Measurements from ENCODE around the gene HDAC8.
"Not testable (repeated sequence)": the region's sequence is repeated elsewhere in the genome, so short reads cannot be mapped to it uniquely, and the experiment has no call there.

HDAC8 gene

DNA sequence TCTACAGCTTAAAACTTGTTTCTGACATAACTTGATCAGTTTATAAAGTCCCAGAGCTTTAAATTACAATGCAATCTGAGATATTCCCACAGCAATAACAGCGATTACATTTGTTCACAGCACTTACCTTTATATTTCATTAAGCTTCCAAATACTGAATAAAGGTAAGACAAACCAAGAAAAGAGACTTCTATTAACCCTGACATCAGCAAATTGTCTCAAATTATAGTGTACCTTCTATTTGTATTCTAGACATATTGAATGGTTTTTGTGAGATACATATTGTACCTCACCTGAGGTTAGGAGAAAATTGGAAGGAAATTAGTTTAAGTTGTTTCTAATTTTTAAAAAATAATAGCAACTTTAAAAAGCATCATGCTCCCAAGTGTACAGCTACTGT, 111.9 kb downstream of the HDAC8 start:
- DNase-seq = no peak

DNA sequence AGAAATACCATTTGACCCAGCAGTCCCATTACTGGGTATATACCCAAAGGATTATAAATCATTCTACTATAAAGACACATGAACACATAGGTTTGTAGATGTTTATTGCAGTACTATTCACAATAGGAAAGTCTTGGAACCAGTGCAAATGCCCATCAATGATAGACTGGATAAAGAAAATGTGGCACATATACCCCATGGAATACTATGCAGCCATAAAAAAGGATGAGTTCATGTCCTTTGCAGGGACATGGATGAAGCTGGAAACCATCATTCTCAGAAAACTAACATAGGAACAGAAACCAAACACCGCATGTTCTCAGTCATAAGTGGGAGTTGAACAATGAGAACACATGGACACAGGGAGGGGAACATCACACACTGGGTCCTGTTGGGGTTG, 123.6 kb downstream of the HDAC8 start:
- DNase-seq = not testable (repeated sequence)

GRCh38 chrX:72440764-72441163, 131.9 kb downstream of the HDAC8 start:
- DNase-seq = not testable (repeated sequence)

- DNase-seq = no peak
Observed at GRCh38 chrX:72436010-72436409, 136.6 kb downstream of the HDAC8 start.

GRCh38 chrX:72430405-72430968, 142.2 kb downstream of the HDAC8 start:
- DNase-seq = no peak

DNA sequence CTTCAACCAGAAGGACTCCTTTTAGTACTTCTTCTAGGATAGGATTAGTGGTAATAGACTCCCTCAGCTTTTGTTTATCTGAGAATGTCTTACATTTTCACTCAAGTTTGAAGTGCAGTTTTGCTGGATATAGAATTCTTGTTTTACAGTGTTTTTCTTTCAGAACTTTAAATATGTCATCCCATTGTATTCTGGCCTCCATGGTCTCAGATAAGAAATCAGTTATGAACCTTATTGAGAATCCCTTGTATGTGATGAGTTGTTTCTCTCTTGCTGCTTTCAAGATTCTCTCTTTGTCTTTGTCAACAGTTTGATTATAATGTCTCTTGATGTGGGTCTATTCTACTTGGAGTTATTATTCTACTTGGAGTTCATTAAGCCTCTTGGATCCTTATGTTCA, 150.8 kb downstream of the HDAC8 start:
- DNase-seq = no peak

- no peak for DNase-seq
Observed at GRCh38 chrX:72409993-72410392, 162.7 kb downstream of the HDAC8 start.

- DNase-seq = no peak
Observed at GRCh38 chrX:72408885-72409284, 163.8 kb downstream of the HDAC8 start.

- DNase-seq = not testable (repeated sequence)
Observed at GRCh38 chrX:72405136-72405535, 167.5 kb downstream of the HDAC8 start.

GRCh38 chrX:72402614-72403013, 170.0 kb downstream of the HDAC8 start:
- DNase-seq = no peak

- DNase-seq = no peak
Observed at GRCh38 chrX:72399816-72400215, 172.8 kb downstream of the HDAC8 start.

- DNase-seq = no peak
Observed at GRCh38 chrX:72396117-72396516, 176.5 kb downstream of the HDAC8 start.

- no peak for DNase-seq
Observed at GRCh38 chrX:72395237-72395636, 177.4 kb downstream of the HDAC8 start.

DNA sequence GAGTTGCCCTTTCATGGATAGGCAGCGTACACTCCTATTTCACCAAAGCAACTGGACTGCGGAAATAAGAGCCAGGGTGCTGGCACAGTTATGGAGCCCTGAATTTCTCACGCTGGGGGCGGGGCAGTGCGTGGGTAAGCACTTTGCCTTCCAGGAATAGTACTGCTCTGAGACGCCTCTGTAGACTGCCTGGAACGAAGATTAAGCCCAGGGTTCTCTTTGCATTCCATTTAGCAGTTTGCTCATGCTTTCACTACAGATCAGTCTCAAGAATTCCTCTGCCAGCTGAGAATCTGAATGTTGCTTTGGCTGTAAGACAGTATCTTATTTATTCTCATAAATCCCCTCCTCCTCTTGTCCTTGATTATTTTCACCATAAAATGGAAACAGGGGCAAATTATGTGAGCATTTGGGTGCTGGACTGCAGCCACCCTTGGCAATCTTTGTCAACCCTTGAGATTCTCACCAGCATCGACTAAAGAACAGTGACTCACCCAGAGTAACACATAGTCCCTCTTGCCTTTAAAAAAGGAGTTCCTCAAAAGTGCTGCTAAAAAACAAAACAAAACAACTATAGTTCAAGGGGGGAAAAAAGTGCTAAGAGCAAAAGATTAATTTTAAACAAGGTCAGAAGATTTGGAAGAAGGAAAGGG, 178.0 kb downstream of the HDAC8 start:
- DNase-seq = no peak

DNA sequence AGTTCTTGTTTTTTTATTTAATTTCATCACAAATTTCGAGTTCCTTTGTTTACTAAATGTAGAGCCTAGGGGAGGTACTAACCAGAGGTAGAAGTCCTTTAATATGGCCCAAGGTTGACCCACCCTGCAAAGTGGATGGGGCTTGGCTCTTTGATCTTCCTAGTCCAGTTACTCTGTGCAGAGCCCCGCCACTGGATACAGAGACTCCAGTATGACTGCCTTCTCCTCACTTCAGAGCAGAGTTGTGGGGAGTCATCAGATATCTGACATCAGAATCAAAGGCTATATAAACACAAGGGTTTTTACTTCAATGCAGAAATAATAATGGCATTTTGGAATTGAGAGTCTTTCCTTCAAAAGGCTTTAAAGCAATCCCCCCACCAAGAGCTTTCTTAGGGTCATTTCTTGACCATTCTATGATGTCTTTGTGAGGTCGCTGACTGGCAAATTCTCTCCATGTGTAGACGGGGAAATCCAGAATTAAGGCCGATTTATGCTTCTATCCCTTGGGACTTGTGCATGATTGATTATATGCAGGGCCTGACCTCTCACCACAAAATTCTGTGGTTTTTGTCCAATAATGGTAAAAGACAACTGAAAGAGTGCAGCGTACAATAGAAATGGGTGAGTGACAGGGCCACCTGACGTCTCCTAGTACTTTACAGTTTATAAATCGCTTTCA, 178.7 kb downstream of the HDAC8 start:
- no peak for DNase-seq

DNA sequence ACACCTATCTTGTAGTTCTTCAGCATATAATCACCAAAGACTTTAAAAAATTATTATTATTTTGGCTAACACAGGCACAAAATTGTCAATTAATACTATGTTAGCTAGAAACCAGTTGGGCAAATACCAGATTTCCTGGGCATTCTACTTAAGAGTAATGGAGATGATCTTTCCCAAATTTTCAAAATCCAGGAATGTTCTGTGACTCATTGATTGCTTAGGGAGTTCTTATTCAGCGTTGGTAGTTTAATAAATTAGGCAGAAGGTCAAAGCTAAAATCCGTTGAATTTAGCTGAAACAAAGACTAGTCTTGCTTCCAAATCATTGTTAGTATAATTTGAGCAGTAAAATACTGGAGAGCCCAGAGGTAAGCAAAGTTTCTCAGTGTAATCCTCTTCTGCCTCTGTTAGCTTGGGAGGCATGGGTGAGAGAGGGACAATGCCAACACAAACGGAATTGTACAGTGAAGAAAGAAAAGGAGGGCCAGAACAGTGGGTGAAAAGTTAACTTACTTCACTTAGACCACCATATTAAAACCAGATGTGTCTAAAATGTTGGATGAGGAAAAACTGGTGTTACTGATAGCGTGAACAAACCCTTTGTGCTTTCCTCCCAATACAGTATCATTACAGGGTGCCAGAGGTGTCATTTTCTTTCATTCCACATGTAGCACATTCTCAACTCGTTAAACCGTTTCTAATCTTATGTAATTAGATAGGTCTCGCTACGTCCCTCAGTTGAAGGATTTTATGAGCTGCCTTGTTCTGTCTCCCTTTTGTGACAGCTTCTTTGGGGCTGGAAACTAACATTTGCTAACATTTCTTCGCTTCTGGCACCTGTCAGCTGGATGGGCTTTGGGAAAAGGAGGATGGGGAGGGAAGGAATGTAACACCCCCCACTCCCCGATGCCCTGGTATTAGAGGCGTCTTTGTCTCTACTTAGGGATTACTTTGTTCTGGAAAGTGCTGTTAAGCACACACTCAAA, 179.5 kb downstream of the HDAC8 start:
- no peak for DNase-seq

DNA sequence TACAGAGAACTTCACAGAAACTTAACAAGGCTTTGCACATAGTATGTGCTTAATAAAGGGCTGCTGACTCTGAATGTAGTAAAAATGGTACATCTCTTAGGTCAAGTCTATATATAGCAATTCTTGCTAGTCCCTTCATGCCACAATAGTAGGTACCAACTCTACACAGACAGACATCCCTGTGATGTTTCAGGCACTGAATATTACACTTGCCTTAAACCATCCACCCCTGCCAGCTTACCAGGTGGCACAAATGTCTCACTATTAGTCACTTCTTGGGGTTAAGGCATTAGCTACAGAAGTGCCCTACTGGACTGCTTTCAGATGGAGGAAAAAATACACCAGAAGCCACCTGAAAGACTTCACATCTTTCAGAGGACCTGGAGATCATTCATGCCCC, 180.6 kb downstream of the HDAC8 start:
- DNase-seq = no peak

- no peak for DNase-seq
Observed at GRCh38 chrX:72387247-72387646, 185.4 kb downstream of the HDAC8 start.

- DNase-seq = no peak
Observed at GRCh38 chrX:72382202-72382595, 190.4 kb downstream of the HDAC8 start.

DNA sequence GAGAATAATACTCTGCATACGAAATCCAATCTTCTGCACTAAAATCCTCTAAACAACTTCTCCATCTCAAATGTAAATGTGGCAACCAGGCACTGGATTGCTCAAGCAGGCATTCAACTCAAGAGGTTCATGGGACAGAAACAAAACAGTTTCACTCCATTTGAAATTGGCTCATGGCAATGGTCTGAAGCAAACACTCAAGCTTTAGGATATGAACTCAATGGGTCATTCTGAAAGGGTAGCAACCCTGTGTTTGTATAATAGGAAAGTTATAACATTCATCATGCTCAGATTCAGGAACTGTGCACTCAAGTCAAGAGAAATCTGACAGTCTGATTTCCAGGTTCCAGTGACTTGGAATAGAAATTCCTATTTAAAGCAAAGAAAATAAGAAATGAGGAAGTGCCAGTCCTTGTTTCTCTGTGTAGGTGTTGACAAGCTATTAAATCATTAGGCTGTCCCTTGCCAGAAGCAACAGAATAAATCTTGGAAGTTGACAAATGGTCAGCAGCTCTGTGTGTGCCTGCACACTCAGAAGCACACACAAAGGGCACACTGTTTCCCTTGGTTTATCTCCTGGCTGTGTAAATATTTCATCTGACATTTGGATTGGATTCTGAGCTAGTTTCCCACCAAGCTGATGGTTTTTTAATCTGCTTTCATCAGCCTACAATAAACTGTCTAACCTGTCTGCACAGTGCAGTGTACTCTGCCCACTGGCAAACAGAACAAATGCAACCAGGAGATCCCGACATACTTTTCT, 191.0 kb downstream of the HDAC8 start:
- DNase-seq = no peak

DNA sequence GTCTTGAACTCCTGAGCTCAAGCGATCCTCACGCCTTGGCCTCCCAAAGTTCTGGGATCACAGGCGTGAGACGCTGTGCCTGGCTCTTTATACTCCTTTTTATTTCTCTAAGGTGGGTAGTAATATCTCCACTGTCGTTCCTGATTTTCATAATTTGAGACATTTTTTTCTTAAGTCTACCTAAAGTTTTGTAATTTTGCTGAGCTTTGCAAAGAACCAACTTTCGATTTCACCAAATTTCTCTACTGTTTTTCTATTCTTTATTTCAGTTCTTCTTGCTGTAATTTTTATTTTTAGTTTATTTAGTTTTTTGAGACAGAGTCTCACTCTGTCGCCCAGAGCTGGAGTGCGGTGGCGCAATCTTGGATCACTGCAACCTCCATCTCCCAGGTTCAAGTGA, 196.5 kb downstream of the HDAC8 start:
- no peak for DNase-seq

- DNase-seq = no peak
Observed at GRCh38 chrX:72373136-72373535, 199.5 kb downstream of the HDAC8 start.

- no peak for DNase-seq
Observed at GRCh38 chrX:72372735-72373134, 199.9 kb downstream of the HDAC8 start.

All from activated gamma-delta T cell treated with Interleukin-2 at 50 U/mL for 16 hours (primary cell).